PC-3 (cell line): ENCODE results near the gene PTPRA. TPM values are rescaled to one million over a fixed set of nuclear protein-coding genes. Genes with fewer than 3 reads are reported as not detected.
"Not testable (repeated sequence)": the region's sequence is repeated elsewhere in the genome, so short reads cannot be mapped to it uniquely, and the experiment has no call there.

Experiments used
- ATAC-seq: fragments of 200-7000 bp; cut with Tn5 transposase; 2 replicates; pipeline ENCODE4 v1.9.1; 2020; ENCODE audit warnings: mild to moderate bottlenecking, moderate library complexity
- BruUV-seq: library from RNA; stranded (reverse); fragments of 400-500 nt; replicated peaks from 2 replicates; lab custom pipeline; 2021; lab: Mats Ljungman, UMichigan
- CTCF ChIA-PET: fragments of 300-600 bp; sonication (Branson Sonifier 250); formaldehyde crosslinking; loops from one replicate; lab custom pipeline; 2022; ENCODE audit warnings: antibody characterized with exemption; lab: Charles Lee
- POLR2A ChIA-PET: fragments of 300-600 bp; sonication (Branson Sonifier 250); formaldehyde crosslinking; loops from one replicate; lab custom pipeline; 2022; ENCODE audit warnings: antibody characterized with exemption; ENCODE audit not compliant: unreplicated experiment; lab: Charles Lee
- DNase-seq: peaks from one replicate; pipeline ENCODE4 v3.0.0-alpha.2; 2015
- H2AFZ ChIP-seq: fragments of 300-600 bp; sonication (generic); 2 replicates; pipeline ENCODE4 v1.6.0; 2016; ENCODE audit warnings: antibody characterized with exemption, low read length
- H3F3A ChIP-seq: fragments of 300-600 bp; sonication (generic); one replicate; pipeline ENCODE4 v1.6.0; 2017; ENCODE audit warnings: antibody characterized with exemption, low read length, control low read depth, mild to moderate bottlenecking; ENCODE audit not compliant: unreplicated experiment
- H3K27ac ChIP-seq: fragments of 300-600 bp; sonication (generic); 2 replicates; pipeline ENCODE4 v1.5.1; 2016; ENCODE audit warnings: mild to moderate bottlenecking, low read length
- H3K27me3 ChIP-seq: fragments of 300-600 bp; sonication (generic); 2 replicates; pipeline ENCODE4 v1.6.1; 2016; ENCODE audit warnings: low read length, mixed read lengths
- H3K36me3 ChIP-seq: fragments of 300-600 bp; sonication (generic); 2 replicates; pipeline ENCODE4 v1.6.1; 2016; ENCODE audit warnings: low read depth, mixed run types, low read length, mixed read lengths
- H3K4me1 ChIP-seq: fragments of 300-600 bp; sonication (generic); 2 replicates; pipeline ENCODE4 v1.5.1; 2016; ENCODE audit warnings: low read length; ENCODE audit not compliant: insufficient read depth
- H3K4me2 ChIP-seq: fragments of 300-600 bp; sonication (generic); 2 replicates; pipeline ENCODE4 v1.6.0; 2016; ENCODE audit warnings: low read length
- H3K4me3 ChIP-seq: fragments of 300-600 bp; sonication (generic); 2 replicates; pipeline ENCODE4 v1.5.1; 2016; ENCODE audit warnings: mild to moderate bottlenecking, low read length, mixed read lengths
- H3K79me2 ChIP-seq: fragments of 300-600 bp; sonication (generic); 2 replicates; pipeline ENCODE4 v1.6.1; 2017; ENCODE audit warnings: low read length, mixed read lengths
- H3K9ac ChIP-seq: fragments of 300-600 bp; sonication (generic); 2 replicates; pipeline ENCODE4 v1.6.0; 2016; ENCODE audit warnings: mild to moderate bottlenecking, low read length
- H3K9me2 ChIP-seq: fragments of 300-600 bp; sonication (generic); replicated peaks from 2 replicates; pipeline ENCODE4 v1.6.1; 2016; ENCODE audit warnings: mixed run types, low read length, mixed read lengths
- H3K9me3 ChIP-seq: fragments of 300-600 bp; sonication (generic); 2 replicates; pipeline ENCODE4 v1.6.1; 2016; ENCODE audit warnings: low read length, mixed read lengths
- H4K20me1 ChIP-seq: fragments of 300-600 bp; sonication (generic); 2 replicates; pipeline ENCODE4 v1.6.1; 2016; ENCODE audit warnings: low read length, mixed read lengths
- CTCF ChIP-seq: fragments of 300-600 bp; sonication (generic); conservative IDR thresholded peaks from 2 replicates; pipeline ENCODE4 v1.5.1; 2017; ENCODE audit warnings: antibody characterized with exemption, low read depth, mild to moderate bottlenecking, low read length
- EZH2 ChIP-seq: fragments of 300-600 bp; sonication (generic); IDR thresholded peaks from one replicate; pipeline ENCODE4 v1.6.1; 2017; ENCODE audit warnings: antibody characterized with exemption, mild to moderate bottlenecking, low read length; ENCODE audit not compliant: unreplicated experiment
- EZH2phosphoT487 ChIP-seq: fragments of 300-600 bp; sonication (generic); IDR thresholded peaks from 2 replicates; pipeline ENCODE4 v1.6.1; 2018; ENCODE audit warnings: mild to moderate bottlenecking, antibody characterized with exemption, low read length, borderline replicate concordance
- intact Hi-C: fragments of 100-400 bp; cut with micrococcal nuclease; formaldehyde crosslinking; loops from 2 replicates; pipeline ENCODE4 v1.9.0; 2023
- total RNA-seq: library from RNA; depleted of rRNA; stranded (reverse); fragments of >200 nt; gene quantifications from 2 replicates; pipeline ENCODE4 v1.2.3, GENCODE V29; 2014

Gene PTPRA
- total RNA-seq, 1 experiment from 2014 or later = 35.0 TPM

DNA sequence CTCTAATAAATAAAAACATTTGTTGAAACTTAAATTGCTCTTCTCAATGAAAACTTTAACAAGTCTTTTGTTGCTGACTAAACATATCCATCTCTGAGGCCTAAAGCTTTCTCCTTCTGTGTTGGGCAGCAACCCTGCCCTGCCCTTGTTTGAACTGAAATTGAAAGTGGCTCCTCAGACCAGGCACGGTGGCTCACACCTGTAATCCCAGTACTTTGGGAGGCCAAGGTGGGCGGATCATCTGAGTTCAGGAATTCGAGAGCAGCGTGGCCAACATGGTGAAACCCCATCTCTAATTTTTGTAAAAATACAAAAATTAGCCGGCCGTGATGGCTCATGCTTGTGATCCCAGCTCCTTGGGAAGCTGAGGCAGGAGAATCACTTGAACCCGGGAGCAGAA lies 140.9 kb downstream of the PTPRA start:
- no peaks in the 10 kb centered on the region for H3K79me2 ChIP-seq
- no TSS peak for BruUV-seq
- no peak for TF ChIP-seq CTCF
- no peak for TF ChIP-seq EZH2phosphoT487
- no peak for TF ChIP-seq EZH2
- CTCF ChIA-PET = no interaction called here
- ATAC-seq (no peak), DNase-seq (no peak)
- no peak overlapping the region for H3K4me2 ChIP-seq
- H3K36me3 ChIP-seq = peaks cover 20% of the 10 kb centered on the region; the same call in 1 of the 2 replicates
- intact Hi-C loops = no loop called here
- H3K4me1 ChIP-seq = peaks cover 7% of the 10 kb centered on the region; the same call in 1 of the 2 replicates
- no peak overlapping the region for H3K9ac ChIP-seq
- H3K27ac ChIP-seq = no peak overlapping the region
- no peaks in the 10 kb centered on the region for H3F3A ChIP-seq
- no peak overlapping the region for H2AFZ ChIP-seq
- H3K4me3 ChIP-seq = no peak overlapping the region
- POLR2A ChIA-PET = no interaction called here
- no peaks in the 10 kb centered on the region for H4K20me1 ChIP-seq
- H3K9me2 ChIP-seq = no peaks in the 10 kb centered on the region
- H3K27me3 ChIP-seq = no peaks in the 10 kb centered on the region
- H3K9me3 ChIP-seq = no peaks in the 10 kb centered on the region

GRCh38 chr20:3014662-3015061 lies 141.4 kb downstream of the PTPRA start:
- POLR2A ChIA-PET = no interaction called here
- no peaks in the 10 kb centered on the region for H3K9me3 ChIP-seq
- H3K27me3 ChIP-seq = no peaks in the 10 kb centered on the region
- no peaks in the 10 kb centered on the region for H4K20me1 ChIP-seq
- no peak overlapping the region for H3K4me2 ChIP-seq
- H3K27ac ChIP-seq = no peak overlapping the region
- H3K36me3 ChIP-seq = peaks cover 16% of the 10 kb centered on the region; the same call in 1 of the 2 replicates
- no peak overlapping the region for H3K4me3 ChIP-seq
- no peaks in the 10 kb centered on the region for H3K9me2 ChIP-seq
- peaks cover 7% of the 10 kb centered on the region; the same call in 1 of the 2 replicates for H3K4me1 ChIP-seq
- intact Hi-C loops = no loop called here
- H3K79me2 ChIP-seq = no peaks in the 10 kb centered on the region
- TF ChIP-seq CTCF (no peak), EZH2phosphoT487 (no peak), EZH2 (no peak)
- no peak overlapping the region for H3K9ac ChIP-seq
- H2AFZ ChIP-seq = no peak overlapping the region
- BruUV-seq = no TSS peak
- DNase-seq = no peak
- ATAC-seq = no peak
- CTCF ChIA-PET = no interaction called here
- no peaks in the 10 kb centered on the region for H3F3A ChIP-seq

- CTCF ChIA-PET, H2AFZ ChIP-seq, BruUV-seq, H3K27ac ChIP-seq, H3K4me3 ChIP-seq, H4K20me1 ChIP-seq, POLR2A ChIA-PET, H3K9me3 ChIP-seq, DNase-seq, H3K9me2 ChIP-seq, H3K4me2 ChIP-seq, H3F3A ChIP-seq, H3K4me1 ChIP-seq, H3K79me2 ChIP-seq, H3K9ac ChIP-seq, ATAC-seq, intact Hi-C loops, H3K27me3 ChIP-seq: not testable (repeated sequence)
- H3K36me3 ChIP-seq = peaks cover 16% of the 10 kb centered on the region; the same call in 1 of the 2 replicates
Observed at GRCh38 chr20:3015302-3015701, 142.0 kb downstream of the PTPRA start.
